DMS153 treated with DMSO at 0.1 percent for 48 hours (cell line): ENCODE measurements around the gene LILRB4.
"Not testable (repeated sequence)": the region's sequence is repeated elsewhere in the genome, so short reads cannot be mapped to it uniquely, and the experiment has no call there.

ENCODE experiments used
- DNase-seq: peaks from one replicate; lab custom pipeline; 2025; ENCODE audit not compliant: unreplicated experiment; lab: John Stamatoyannopoulos, UW

The LILRB4 gene

GRCh38 chr19:54662730-54663129 is at the start of gene LILRB4:
TSS of gene LILRB4 (plus strand) at chr19:54662985. CDS start at chr19:54663034, 49 bp downstream.
- no peak for DNase-seq

GRCh38 chr19:54614726-54615125 is 48.1 kb upstream of the LILRB4 start:
- no peak for DNase-seq

GRCh38 chr19:54616057-54616456 is 46.7 kb upstream of the LILRB4 start:
- DNase-seq = no peak

- no peak for DNase-seq
Observed at GRCh38 chr19:54616821-54617560, 45.8 kb upstream of the LILRB4 start.

GRCh38 chr19:54620464-54620863 is 42.3 kb upstream of the LILRB4 start:
- no peak for DNase-seq

- DNase-seq = no peak
Observed at GRCh38 chr19:54622431-54622830, 40.4 kb upstream of the LILRB4 start.

GRCh38 chr19:54624234-54624633 is 38.6 kb upstream of the LILRB4 start:
- DNase-seq = not testable (repeated sequence)

GRCh38 chr19:54624934-54625730 is 37.7 kb upstream of the LILRB4 start:
- not testable (repeated sequence) for DNase-seq

- no peak for DNase-seq
Observed at GRCh38 chr19:54626757-54627156, 36.0 kb upstream of the LILRB4 start.

- DNase-seq = not testable (repeated sequence)
Observed at GRCh38 chr19:54627912-54628311, 34.9 kb upstream of the LILRB4 start.

- not testable (repeated sequence) for DNase-seq
Observed at GRCh38 chr19:54630262-54630661, 32.5 kb upstream of the LILRB4 start, which contains the start of gene LILRB1. TSS of gene LILRB1 (plus strand) at chr19:54630484. CDS start at chr19:54631074, 590 bp downstream.

- no peak for DNase-seq
Observed at GRCh38 chr19:54630782-54631181, 32.0 kb upstream of the LILRB4 start.

- not testable (repeated sequence) for DNase-seq
Observed at GRCh38 chr19:54631489-54632337, 31.1 kb upstream of the LILRB4 start.

GRCh38 chr19:54632517-54632916 is 30.3 kb upstream of the LILRB4 start:
- DNase-seq = not testable (repeated sequence)

- no peak for DNase-seq
Observed at GRCh38 chr19:54633401-54633800, 29.4 kb upstream of the LILRB4 start.

- not testable (repeated sequence) for DNase-seq
Observed at GRCh38 chr19:54636081-54636480, 26.7 kb upstream of the LILRB4 start.

- DNase-seq = no peak
Observed at GRCh38 chr19:54638683-54639082, 24.1 kb upstream of the LILRB4 start.

GRCh38 chr19:54642953-54643352 is 19.8 kb upstream of the LILRB4 start:
- not testable (repeated sequence) for DNase-seq

- not testable (repeated sequence) for DNase-seq
Observed at GRCh38 chr19:54643583-54643982, 19.2 kb upstream of the LILRB4 start.

- DNase-seq = no peak
Observed at GRCh38 chr19:54644056-54644455, 18.7 kb upstream of the LILRB4 start.

- no peak for DNase-seq
Observed at GRCh38 chr19:54646331-54646841, 16.4 kb upstream of the LILRB4 start.
